Epidermal melanocyte (primary cell): ENCODE results near the gene LSM4.

Experiments
- DNase-seq: peaks from one replicate; pipeline ENCODE4 v3.0.0; 2011; ENCODE audit warnings: low spot score; ENCODE audit not compliant: insufficient read length

The LSM4 gene

GRCh38 chr19:18311502-18312091 is 11.3 kb downstream of the LSM4 start:
- DNase-seq: no peak

- no peak for DNase-seq
Measured at GRCh38 chr19:18310966-18311365, 11.9 kb downstream of the LSM4 start.

- no peak for DNase-seq
Measured at GRCh38 chr19:18310118-18310909, 12.6 kb downstream of the LSM4 start.

- no peak for DNase-seq
Measured at GRCh38 chr19:18309525-18310064, 13.3 kb downstream of the LSM4 start.

DNA sequence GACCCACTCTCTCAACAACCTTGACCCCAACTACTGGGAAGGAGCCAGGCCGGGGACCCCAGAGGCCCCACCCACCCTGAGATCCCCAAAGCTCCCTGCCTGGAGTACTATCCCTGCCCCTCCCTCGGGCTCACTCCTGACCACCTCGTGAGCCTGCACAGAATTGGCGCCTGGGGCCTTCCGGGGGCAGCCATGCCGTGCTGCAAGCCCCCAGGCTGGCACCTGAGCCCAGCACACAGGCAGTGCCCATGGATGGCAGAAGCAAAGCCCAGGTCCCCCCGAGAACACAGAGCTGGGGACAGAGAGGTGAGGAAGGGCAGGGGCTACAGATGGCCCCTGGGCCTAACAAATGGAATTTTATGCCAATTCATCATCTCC is 13.9 kb downstream of the LSM4 start:
- DNase-seq: no peak

DNA sequence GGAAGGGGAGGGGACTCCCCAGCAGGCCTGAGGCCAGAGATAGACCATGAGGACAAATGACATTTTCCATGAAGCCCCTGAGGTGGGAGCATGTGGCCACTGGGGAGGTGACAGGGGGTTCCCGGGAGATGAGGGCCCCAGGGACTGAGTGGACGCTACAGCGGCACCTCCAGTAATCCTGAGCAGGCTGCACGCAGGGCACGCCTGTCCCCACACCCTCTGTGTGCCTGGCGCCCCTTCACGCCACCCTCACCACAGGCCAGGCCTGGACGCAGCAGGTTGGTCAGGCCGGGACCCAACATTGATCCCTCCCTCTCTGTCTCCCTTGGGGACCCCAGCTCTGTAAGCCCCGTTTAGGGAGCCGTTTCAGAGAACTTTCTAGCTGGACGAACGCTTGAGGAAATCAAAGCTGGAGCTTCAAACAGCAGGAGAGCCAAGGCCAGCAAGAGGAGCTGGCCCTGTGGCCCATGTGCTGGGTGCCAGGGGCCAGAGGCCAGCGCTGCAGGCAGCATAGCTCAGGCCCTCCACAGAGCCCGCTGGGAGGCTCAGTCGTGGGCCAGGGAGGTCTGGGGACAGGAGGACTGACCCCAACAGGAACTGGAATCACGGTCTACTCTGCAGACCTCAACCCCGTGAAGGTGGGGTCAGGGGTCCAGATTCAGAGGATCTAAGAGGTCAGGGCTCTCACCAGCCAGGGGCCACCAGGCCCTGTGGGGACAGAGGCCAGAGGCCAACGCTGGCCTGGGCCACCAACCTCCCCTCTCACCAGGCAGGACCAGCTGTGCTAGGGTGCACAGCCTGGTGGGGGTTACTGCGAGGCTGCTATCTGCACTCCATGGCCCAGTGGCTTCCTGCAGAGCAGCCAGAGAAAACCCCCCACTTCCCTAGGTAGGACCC is 14.6 kb downstream of the LSM4 start:
- DNase-seq: no peak

DNA sequence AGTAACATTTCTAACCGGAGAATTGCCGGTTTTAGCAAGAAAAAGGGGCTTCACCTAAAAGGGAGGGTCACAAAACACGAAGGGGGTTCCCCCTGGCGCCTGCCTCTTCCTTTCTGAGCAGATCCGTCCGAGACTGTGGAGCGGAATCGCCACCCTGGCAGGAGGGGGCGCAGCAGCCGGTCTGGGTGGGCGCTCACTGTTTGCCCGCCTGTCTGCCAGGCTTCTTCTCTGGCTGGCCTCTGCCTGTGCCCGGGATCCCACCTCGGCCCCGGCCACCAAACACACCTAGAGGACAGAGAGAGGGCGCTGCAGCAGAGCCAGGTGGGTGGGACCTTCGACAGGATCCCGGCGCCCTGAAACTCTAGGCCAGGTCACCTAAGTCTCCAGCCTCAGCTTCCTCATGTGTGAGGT is 15.6 kb downstream of the LSM4 start:
- no peak for DNase-seq

- no peak for DNase-seq
Measured at GRCh38 chr19:18306888-18307260, 16.0 kb downstream of the LSM4 start.

GRCh38 chr19:18306209-18306887 is 16.5 kb downstream of the LSM4 start:
- no peak for DNase-seq

DNA sequence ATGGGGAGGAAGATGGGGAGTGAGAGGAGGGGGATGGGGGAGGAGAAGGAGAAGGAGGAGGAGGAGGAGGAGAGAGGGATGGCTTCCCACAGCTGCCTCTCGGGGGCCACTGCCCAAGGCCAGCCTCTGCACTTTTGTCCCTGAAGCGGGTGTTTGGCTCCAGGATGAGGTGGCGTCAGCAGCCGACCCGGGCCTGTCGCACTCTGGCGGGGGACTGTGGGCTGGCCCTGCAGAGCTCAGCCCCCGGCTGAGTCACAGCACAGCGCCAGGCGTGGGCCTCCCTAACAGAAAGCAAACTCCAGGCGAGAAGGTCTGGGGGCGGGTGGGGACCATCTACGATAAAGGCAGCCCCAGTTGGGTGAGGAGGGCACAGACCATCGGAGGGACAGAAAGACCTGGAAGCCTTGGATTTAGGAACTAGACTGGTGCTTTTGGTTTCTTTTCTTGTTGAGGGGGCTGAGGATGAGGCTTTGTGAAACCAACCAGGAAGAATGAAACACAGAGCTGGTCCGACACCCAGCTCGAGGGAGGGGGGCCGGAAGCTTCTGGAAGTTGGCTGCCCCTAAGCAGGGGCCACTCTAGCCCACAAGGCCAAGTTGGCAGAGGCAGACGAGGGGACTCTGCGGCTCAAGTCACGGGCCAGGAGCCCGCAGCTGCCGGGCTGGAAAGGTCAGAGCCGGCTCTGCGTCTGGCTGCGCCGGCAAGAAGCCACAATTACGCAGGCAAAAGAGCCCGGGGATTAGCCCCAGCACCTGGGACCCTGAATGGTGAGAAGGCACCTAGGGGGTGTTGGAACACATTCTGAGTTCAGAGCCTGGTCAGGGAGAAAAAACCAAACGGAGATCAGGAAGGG is 18.2 kb downstream of the LSM4 start:
- peak; percentile 73 for DNase-seq

DNA sequence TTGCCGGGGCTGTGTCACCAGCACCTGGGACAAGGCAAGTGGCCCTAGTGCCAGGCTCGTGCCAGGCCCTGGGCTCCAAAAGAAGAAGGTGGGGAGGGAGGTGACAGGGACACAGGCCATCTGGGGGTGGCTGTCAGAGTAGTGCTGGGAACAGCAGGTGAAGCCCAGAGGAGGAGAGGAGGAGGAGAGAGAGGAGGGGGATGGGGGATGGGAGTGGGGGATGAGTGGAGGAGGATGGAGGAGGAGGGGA is 18.7 kb downstream of the LSM4 start:
- DNase-seq: no peak

DNA sequence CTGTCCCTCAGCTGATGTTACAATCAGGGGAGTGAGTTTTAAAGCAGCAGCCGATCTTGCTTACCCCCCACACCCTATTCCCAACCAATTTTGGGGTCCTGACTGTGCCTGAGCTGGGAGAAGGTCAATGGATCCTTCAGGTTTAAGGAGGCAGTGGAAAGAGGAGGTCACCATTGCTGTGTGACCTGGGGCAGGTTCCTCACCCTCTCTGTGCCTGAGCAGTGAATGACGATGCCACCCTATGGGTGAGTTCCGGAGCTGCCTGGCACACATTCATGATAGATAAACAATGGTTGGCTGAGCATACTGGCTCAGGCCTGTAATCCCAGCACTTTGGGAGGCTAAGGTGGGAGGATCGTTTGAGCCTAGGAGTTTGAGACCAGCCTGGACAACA is 21.2 kb downstream of the LSM4 start:
- DNase-seq: no peak

GRCh38 chr19:18300930-18301717 is 21.8 kb downstream of the LSM4 start:
- no peak for DNase-seq

DNA sequence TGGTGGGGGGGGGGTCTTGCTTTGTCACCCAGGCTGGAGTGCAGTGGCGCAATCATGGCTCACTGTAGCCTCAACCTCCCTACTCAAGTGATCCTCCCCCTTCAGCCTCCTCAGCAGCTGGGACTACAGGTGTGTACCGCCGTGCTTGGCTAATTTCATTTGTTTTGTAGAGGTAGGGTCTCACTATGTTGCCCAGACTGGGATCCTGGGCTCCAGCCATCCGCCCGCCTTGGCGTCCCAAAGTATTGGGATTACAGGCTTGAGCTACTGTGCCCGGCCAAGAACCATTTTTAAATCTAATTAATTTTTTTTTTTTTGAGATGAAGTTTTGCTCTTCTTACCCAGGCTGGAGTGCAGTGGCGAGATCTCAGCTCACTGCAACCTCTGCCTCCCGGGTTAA is 23.2 kb downstream of the LSM4 start:
- no peak for DNase-seq

DNA sequence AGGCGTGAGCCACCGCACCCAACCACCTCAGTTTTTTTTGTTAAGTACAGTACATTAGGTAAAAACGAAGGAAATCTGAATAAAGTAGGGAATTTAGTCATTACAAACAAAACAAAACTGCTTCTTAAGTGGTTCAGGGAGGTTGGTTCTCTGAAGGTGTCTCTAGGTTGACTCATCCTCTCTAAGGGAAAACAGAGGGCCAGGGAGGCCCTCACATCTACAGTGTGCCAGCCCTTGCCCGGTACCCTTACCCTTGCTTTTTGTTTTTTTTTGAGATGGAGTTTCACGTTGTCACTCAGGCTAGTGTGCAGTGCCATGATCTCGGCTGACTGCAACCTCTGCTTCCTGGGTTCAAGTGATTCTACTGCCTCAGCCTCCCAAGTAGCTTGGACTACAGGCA is 24.3 kb downstream of the LSM4 start:
- no peak for DNase-seq

DNA sequence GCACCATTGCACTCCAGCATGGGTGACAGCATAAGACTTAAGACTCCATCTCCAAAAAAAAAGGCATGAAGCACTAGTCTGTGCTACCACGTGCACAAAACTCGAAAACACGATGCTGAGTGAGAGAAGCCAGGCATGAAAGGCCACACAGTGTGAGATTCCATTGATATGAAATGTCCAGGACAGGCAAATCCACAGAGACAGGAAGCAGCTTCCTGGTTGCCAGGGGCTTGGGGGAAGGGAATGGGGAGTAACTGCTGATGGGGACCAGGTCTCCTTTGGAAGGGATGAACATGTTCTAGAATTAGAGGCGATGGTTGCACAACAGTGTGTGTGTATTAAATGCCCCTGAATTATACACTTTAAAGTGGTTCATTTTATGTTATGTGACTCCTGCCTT is 25.6 kb downstream of the LSM4 start:
- no peak for DNase-seq

DNA sequence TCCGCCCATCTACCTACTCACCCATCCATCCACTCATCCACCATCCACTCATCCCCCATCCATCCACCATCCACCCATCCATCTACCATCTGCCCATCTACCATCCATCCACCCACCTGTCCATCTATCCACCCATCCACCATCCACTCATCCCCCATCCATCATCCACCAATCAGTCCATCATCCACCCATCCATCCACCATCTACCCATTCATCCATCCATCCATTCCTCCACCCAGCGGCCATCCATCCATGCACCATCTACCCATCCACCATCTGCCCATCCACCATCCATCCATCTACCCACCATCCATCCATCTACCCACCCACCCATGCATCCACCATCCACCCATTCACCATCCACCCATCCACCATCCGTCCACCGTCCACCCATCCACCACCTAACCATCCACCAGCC is 27.8 kb downstream of the LSM4 start:
- no peak for DNase-seq

- DNase-seq: no peak
Measured at GRCh38 chr19:18294467-18294864, 28.4 kb downstream of the LSM4 start.

- no peak for DNase-seq
Measured at GRCh38 chr19:18293642-18294466, 29.0 kb downstream of the LSM4 start.
